ENCODE measurements around the gene GNA12. TPM values are rescaled to one million over a fixed set of nuclear protein-coding genes. Genes with fewer than 3 reads are reported as not detected.

GNA12 gene
- total and polyA plus RNA-seq, 10 of the 15 experiments (the other 5 are each of a cell fraction or from before 2014, with no cell fraction given): 1.9 to 51.8 (median 12.6) TPM

DNA sequence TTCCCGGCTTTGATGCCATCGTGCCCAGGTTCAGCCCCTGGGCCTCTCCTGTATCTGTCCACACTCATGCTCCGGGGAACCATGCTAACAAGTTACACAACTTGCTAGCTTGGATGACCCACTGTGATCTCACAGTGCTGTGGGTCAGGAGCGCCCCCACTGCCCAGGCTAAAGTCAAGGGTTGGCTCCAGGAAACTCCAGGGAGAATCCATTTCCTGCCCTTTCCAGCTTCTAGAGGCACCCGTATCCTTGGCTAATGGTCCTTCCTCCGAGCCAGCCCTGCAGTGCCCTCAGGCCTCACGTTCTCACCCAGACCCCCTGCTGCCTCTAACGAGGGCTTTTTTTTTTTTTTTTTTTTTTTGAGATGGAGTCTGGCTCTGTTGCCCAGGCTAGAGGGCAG, 136.6 kb downstream of the GNA12 start:
- WGBS (ENCODE audit: insufficient coverage, insufficient replicate concordance, low lambda C conversion rate, missing lambda C conversion rate): 91% methylated on average over 8 of the region's 8 CpGs
- ATAC-seq (no peak), DNase-seq (ENCODE audit: low read depth, low spot score) (no peak), FAIRE-seq (no peak)
- Histone ChIP-seq H4K20me1 (ENCODE audit: control insufficient read depth, insufficient read depth) (no peaks in the 10 kb centered on the region), H3K27ac (ENCODE audit: control insufficient read depth, insufficient read depth) (no peak overlapping the region), H3K4me3 (no peak overlapping the region), H3K9ac (ENCODE audit: control insufficient read depth, insufficient read depth, low read length) (no peak overlapping the region), H2AFZ (ENCODE audit: control insufficient read depth, low read depth, low read length) (no peak overlapping the region), H3K4me2 (ENCODE audit: control insufficient read depth, insufficient read depth) (no peak overlapping the region), H3K27me3 (replicated peaks in 1 of 2; ENCODE audit: control insufficient read depth in 2 of 2, insufficient read depth in 2 of 2, low read length in 1 of 2) (no peaks in the 10 kb centered on the region), H3K36me3 (ENCODE audit: control insufficient read depth in 2 of 2, insufficient read depth in 2 of 2, low read length in 1 of 2) (no peaks in the 10 kb centered on the region; a peak in 1 of 4 replicates), H3K9me3 (replicated peaks; ENCODE audit: control insufficient read depth, insufficient read depth, low read length) (no peaks in the 10 kb centered on the region), H3K4me1 (ENCODE audit: control insufficient read depth, insufficient read depth, low read length) (peaks cover 27% of the 10 kb centered on the region), H3K79me2 (ENCODE audit: control insufficient read depth, insufficient read depth, low read length) (no peaks in the 10 kb centered on the region)
- RAD21 ChIA-PET (ENCODE audit: unreplicated experiment): interaction anchor here (1.0 to 4.8 kb wide), 3 partner anchors 19 to 37 kb away, joined by 3 to 89 read pairs (median 3); no protein-coding TSS in a partner anchor
- no TSS peak for BruUV-seq (replicated peaks)
- CTCF ChIA-PET: interaction anchor here (1.4 to 8.3 kb wide), 5 partner anchors 9 to 63 kb away, joined by 4 to 154 read pairs (median 56); no protein-coding TSS in a partner anchor
- intact Hi-C loops (cut with micrococcal nuclease; ENCODE audit: unreplicated experiment) (no loop called here), in situ Hi-C loops (cut with MboI) (no loop called here)
- SMC1A ChIA-PET (ENCODE audit: uncharacterized antibody, unreplicated experiment): interaction anchor here (1.0 to 11.6 kb wide), 5 partner anchors 8 to 36 kb away, joined by 3 to 113 read pairs (median 4); no protein-coding TSS in a partner anchor
- POLR2A ChIA-PET: interaction anchor here (1.1 kb wide), 1 partner anchor 9 kb away, joined by 4 read pairs; no protein-coding TSS in a partner anchor
- TF ChIP-seq BCL11A (IDR thresholded peaks at IDR 0.05; ENCODE audit: low read depth, low read length) (no peak), EGR1 (IDR thresholded peaks at IDR 0.05; ENCODE audit: borderline replicate concordance in 1 of 2, low read depth in 2 of 2, low read length in 2 of 2) (no peak), KAT2A (conservative IDR thresholded peaks at IDR 0.05; ENCODE audit: control insufficient read depth, low read depth, low read length) (no peak), JUND (IDR thresholded peaks at IDR 0.05; ENCODE audit: low read depth, low read length) (no peak), SMAD1 (IDR thresholded peaks at IDR 0.05; ENCODE audit: low read depth, partially characterized antibody) (no peak), PRDM15 (CRISPR knock-in tag; IDR thresholded peaks at IDR 0.05) (no peak), ELK1 (IDR thresholded peaks at IDR 0.05; ENCODE audit: low read depth, low read length) (no peak), SP1 (IDR thresholded peaks at IDR 0.05; ENCODE audit: low read depth, low read length) (no peak), E2F4 (IDR thresholded peaks at IDR 0.05; ENCODE audit: low read depth, low read length) (no peak), IRF5 (IDR thresholded peaks at IDR 0.05; ENCODE audit: borderline replicate concordance) (no peak)
- TF ChIP-seq, protein P1, sequence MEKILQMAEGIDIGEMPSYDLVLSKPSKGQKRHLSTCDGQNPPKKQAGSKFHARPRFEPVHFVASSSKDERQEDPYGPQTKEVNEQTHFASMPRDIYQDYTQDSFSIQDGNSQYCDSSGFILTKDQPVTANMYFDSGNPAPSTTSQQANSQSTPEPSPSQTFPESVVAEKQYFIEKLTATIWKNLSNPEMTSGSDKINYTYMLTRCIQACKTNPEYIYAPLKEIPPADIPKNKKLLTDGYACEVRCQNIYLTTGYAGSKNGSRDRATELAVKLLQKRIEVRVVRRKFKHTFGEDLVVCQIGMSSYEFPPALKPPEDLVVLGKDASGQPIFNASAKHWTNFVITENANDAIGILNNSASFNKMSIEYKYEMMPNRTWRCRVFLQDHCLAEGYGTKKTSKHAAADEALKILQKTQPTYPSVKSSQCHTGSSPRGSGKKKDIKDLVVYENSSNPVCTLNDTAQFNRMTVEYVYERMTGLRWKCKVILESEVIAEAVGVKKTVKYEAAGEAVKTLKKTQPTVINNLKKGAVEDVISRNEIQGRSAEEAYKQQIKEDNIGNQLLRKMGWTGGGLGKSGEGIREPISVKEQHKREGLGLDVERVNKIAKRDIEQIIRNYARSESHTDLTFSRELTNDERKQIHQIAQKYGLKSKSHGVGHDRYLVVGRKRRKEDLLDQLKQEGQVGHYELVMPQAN (conservative IDR thresholded peaks at IDR 0.05): no peak
